Erythroblast (primary cell): ENCODE data around the gene SERPING1.

Experiments used
- GATA1 ChIP-seq: IDR thresholded peaks from 2 replicates; pipeline ENCODE4 v1.6.1; 2011; ENCODE audit warnings: low read depth, mild to moderate bottlenecking, control low read depth, low read length, moderate library complexity
- POLR2A ChIP-seq: IDR thresholded peaks from 2 replicates; pipeline ENCODE4 v1.6.1; 2011; ENCODE audit warnings: mild to moderate bottlenecking, low read length

DNA sequence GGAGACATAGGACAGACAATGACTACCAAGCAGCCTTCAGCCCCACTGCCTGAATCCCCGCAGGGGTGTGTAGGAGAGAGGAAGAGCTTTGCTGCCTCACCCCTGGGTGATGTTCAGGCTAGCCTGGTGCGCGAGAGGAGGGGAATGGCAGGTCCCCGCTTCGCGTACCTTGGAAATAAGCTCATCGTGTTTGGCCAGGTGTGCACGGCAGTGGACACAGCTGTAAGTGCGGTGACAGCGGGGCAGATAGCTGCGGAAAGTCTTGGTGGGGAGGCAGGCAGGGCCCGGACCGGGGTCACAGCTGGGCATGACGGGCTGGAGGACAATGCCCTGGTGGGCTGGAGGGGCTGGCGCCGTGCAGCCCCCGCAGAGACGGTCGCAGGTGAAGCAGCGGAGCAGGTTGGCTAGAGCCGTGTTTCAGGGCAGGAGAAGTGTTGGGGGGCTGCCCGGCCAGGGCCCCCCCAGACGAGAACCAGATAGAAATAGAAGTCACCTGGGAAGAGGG lies 49.4 kb downstream of the SERPING1 start:
- TF ChIP-seq POLR2A = no peak
- no peak for TF ChIP-seq GATA1
